Measurements from ENCODE around the gene FBXW11. TPM values are rescaled to one million over a fixed set of nuclear protein-coding genes. Genes with fewer than 3 reads are reported as not detected.

Gene FBXW11
- total and polyA plus RNA-seq, 2 of the 8 experiments (the other 6 are each of a cell fraction or from before 2014, with no cell fraction given), result 45.0 to 75.6 TPM

DNA sequence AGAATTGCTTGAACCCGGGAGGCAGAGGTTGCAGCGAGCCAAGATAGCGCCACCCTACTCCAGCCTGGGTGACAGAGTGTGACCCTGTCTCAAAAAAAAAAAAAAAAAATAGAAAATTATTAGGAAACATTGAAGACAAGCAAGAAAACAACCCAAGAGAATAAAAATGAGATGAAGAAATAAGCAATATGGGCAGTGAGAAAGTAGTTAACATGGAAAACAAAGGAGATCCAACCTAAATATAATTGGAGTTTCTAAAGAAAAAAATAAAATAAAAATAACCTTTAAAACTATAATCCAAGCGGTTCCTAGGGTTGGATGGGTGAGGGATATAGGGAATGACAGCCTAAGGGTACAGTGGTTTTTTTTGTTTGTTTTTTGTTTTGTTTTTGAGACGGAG lies 71.9 kb downstream of the FBXW11 start (continued):
- TF ChIP-seq BRCA1 (IDR thresholded peaks at IDR 0.05; ENCODE audit: low read depth, low read length), result no peak
- no peak for TF ChIP-seq HDAC6 (IDR thresholded peaks at IDR 0.05; ENCODE audit: low read depth, low read length)
- TF ChIP-seq POLR2AphosphoS5 (IDR thresholded peaks at IDR 0.05; ENCODE audit: low read depth, low read length), result no peak
- TF ChIP-seq RAD21 (IDR thresholded peaks at IDR 0.05 in 1 of 2, conservative IDR thresholded peaks at IDR 0.05 in 1 of 2; ENCODE audit: low read depth in 2 of 2, low read length in 2 of 2), result no peak
- TF ChIP-seq TAF1 (IDR thresholded peaks at IDR 0.05; ENCODE audit: low read depth, low read length), result no peak
- TF ChIP-seq CTBP2 (IDR thresholded peaks at IDR 0.05; ENCODE audit: borderline replicate concordance, insufficient read depth, insufficient read length, low read length), result no peak

All from H1 (cell line).